GM12874 (cell line): ENCODE measurements around the gene PURA.

Source experiments
- TF ChIP-seq, protein P1 (sequence below): IDR thresholded peaks from 2 replicates; pipeline ENCODE4 v1.5.1; 2011; ENCODE audit warnings: low read depth, mild to moderate bottlenecking, control low read depth, low read length, moderate library complexity; ENCODE audit not compliant: insufficient read depth

The PURA gene

DNA sequence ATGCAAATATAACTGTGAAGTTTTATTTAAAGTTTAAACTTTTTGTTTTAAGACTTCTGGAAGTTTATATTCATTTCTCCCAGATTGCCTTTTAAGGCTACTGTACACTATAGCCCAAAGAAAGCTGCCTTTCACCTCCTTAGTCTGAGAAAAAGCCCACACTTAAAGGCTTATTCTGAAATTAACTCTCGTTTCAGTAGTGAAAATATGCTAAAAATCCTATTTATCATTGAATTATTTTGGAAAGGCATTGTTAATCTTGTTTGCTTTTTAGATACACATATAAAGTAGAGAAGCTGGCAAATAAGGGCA is 3.3 kb upstream of the PURA start:
- TF ChIP-seq, protein P1, sequence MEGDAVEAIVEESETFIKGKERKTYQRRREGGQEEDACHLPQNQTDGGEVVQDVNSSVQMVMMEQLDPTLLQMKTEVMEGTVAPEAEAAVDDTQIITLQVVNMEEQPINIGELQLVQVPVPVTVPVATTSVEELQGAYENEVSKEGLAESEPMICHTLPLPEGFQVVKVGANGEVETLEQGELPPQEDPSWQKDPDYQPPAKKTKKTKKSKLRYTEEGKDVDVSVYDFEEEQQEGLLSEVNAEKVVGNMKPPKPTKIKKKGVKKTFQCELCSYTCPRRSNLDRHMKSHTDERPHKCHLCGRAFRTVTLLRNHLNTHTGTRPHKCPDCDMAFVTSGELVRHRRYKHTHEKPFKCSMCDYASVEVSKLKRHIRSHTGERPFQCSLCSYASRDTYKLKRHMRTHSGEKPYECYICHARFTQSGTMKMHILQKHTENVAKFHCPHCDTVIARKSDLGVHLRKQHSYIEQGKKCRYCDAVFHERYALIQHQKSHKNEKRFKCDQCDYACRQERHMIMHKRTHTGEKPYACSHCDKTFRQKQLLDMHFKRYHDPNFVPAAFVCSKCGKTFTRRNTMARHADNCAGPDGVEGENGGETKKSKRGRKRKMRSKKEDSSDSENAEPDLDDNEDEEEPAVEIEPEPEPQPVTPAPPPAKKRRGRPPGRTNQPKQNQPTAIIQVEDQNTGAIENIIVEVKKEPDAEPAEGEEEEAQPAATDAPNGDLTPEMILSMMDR: no peak

DNA sequence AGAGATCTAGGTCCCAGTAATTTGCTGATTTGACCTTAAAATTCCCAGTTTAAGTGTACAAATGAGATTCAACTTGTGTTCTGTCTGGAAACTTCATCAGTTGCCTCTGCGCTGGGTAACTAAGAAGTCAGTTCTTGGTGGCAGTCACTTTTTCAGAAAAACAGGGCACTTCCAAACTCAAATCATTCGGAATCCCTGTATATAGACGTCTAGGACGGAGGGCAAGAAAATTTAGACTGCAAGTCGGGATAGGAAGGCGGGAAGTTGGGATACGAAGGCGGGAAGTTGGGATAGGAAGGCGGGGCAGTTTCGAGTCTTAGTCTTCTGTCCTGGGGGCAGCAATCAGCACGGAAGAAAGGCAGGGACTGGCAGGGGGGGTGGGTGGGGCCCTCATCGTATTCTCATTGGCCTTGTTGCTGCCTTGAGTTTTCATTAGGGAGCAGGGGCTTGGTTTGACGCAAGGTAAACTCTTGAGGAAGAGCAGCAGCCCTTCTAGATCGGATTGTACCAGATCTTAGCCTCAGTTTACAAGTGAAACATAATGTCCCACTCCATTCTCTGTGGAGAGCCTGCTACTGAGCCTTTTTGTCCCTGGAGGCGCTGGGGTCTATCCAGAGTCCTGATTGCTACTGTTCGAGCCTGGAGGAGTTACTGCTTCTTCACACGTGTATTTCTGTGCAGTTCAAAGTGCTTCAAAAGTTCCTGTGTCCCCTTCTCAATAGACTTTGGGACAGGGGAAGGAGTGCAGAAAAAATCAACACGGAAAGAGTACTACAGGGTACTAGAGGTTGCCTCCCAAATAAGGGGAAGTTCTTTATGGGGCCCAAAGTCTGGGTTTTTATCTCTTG is 2.7 kb upstream of the PURA start:
- TF ChIP-seq, protein P1: no peak

DNA sequence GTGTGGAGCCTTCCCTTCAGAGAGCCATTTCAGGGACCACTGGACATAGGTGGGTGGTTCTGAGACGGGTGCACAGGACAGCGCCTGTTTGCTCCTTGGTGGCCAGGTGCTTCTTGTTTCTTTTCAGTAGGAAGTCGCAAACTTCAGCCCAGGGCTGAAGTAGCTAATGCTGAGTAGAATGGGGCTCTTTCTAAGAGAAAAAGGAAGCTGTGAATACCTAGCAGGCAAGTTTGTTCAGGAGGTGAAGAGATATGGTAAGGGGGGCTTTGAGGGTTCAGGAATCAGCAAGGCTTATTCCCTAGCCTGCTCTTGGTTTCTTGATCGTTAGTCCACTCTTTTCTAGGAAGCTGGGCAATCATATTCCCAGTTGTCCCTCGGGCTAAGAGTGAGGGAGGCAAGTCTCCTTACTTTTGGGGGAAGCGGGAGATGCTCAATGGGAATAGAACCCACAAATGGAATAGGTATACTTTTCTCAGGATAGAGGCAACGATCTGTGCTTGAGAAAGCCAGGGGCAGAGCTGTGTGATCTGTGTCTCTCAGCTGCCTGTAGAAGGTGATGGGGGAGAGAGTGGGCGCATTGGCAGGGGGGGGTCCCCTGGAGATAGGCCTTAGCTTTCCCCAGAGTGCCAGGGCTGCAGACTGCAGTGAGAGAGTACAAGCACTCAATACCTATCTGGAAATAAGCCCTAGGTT is 1.9 kb upstream of the PURA start:
- TF ChIP-seq, protein P1: no peak

DNA sequence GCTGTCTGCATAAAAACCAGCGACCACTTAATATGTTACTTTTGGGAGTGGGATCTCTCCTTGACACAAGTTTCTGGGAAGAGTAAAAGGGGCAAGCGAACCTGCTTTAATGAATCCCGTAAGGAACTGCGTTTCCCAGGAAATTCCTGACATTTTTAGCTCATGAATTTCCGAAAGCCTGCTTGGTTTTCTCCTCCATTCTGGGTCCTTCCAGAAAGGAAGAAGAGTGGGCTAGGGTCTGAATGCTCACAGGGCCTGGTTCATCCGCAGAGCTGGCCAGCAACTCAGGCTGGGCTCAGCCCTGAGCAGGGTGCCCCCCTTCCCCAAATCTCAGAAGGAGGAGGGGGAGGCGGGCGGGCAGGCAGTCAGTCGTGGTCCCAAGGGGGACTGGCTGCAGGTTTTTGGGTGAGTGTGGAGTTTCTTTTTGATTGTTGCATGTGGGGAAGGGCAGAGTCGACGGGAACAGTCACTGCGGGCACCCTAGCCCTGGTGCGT is 1.2 kb upstream of the PURA start:
- TF ChIP-seq, protein P1: no peak

DNA sequence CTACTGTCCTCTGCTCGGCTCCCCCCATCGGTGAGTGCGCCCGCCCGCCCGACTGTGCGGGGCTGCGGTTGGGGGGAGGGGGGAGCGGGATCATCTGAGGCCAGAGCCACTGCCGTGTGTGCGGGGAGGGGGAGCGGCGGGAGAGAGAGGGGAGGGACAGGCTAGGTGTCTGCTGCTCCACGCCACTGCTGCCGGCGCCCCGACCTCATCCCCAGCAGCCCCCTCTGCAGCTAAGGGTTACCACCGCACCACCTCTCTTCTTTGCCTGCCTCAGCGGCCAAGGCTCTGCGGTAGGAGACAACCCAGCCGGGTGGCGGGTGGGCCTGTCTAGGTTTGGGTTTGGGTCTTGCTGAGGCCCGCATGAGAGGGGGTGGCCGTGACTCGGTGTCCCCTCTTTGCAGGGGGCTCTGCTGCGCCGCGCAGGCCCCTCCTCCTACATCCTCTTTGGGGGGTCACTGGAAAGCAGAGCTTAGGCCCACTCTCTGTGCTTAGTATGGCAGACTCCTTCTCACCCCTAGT is 670 bp upstream of the PURA start:
- TF ChIP-seq, protein P1: no peak

DNA sequence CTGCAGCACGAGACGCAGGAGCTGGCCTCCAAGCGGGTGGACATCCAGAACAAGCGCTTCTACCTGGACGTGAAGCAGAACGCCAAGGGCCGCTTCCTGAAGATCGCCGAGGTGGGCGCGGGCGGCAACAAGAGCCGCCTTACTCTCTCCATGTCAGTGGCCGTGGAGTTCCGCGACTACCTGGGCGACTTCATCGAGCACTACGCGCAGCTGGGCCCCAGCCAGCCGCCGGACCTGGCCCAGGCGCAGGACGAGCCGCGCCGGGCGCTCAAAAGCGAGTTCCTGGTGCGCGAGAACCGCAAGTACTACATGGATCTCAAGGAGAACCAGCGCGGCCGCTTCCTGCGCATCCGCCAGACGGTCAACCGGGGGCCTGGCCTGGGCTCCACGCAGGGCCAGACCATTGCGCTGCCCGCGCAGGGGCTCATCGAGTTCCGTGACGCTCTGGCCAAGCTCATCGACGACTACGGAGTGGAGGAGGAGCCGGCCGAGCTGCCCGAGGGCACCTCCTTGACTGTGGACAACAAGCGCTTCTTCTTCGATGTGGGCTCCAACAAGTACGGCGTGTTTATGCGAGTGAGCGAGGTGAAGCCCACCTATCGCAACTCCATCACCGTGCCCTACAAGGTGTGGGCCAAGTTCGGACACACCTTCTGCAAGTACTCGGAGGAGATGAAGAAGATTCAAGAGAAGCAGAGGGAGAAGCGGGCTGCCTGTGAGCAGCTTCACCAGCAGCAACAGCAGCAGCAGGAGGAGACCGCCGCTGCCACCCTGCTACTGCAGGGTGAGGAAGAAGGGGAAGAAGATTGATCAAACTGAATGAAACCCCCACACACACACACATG is 654 bp downstream of the PURA start:
- TF ChIP-seq, protein P1: no peak

DNA sequence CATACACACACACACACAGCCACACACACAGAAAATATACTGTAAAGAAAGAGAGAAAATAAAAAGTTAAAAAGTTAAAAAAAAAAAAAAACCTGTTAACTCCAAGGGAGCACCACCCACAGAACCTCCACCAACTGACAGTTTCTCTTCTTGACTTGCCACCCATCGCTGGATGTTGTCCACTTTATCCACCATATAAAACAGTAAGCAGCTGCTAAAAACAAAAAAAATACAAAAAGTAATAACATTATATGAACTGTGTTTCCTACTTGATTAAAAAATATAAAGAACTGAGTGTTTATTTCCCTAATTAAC is 1.2 kb downstream of the PURA start:
- TF ChIP-seq, protein P1: no peak
